GM12801 (cell line): ENCODE measurements around the gene GSTM1.

ENCODE experiments used
- TF ChIP-seq, protein P1 (sequence below): IDR thresholded peaks from one replicate; pipeline ENCODE4 v1.5.1; 2011; ENCODE audit warnings: control low read depth; ENCODE audit not compliant: insufficient read length; ENCODE audit errors: extremely low read depth

The GSTM1 gene

DNA sequence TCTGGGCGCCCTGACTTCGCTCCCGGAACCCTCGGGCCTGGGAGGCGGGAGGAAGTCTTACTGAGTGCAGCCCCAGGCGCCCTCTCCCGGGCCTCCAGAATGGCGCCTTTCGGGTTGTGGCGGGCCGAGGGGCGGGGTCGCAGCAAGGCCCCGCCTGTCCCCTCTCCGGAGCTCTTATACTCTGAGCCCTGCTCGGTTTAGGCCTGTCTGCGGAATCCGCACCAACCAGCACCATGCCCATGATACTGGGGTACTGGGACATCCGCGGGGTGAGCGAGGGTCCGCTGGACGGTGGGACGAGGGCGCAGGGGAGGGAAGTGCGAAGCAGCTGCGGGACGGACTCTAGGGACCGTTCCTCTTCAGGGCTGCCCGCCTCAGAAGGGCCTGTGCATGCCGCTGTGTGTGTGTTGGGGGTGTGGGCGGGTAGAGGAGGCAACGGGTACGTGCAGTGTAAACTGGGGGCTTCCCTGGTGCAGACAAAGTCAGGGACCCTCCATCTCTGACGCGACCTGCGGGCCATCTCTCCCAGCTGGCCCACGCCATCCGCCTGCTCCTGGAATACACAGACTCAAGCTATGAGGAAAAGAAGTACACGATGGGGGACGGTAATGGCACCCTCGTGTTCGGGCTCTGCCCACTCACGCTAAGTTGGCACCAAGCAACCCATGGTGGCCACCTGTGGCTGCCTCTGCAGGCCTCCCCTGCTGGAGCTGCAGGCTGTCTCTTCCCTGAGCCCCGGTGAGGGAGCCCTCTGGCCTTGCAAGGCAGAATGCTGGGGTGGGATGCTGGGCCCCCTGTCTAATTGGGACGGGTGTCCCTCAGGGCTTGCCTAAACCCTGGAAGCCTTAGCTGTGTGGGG, at the start of gene GSTM1:
GSTM1 (plus strand) TSS at position 177 of the 859 bp plus-strand sequence; CDS start at position 234, 57 bp downstream.
- TF ChIP-seq, protein P1, sequence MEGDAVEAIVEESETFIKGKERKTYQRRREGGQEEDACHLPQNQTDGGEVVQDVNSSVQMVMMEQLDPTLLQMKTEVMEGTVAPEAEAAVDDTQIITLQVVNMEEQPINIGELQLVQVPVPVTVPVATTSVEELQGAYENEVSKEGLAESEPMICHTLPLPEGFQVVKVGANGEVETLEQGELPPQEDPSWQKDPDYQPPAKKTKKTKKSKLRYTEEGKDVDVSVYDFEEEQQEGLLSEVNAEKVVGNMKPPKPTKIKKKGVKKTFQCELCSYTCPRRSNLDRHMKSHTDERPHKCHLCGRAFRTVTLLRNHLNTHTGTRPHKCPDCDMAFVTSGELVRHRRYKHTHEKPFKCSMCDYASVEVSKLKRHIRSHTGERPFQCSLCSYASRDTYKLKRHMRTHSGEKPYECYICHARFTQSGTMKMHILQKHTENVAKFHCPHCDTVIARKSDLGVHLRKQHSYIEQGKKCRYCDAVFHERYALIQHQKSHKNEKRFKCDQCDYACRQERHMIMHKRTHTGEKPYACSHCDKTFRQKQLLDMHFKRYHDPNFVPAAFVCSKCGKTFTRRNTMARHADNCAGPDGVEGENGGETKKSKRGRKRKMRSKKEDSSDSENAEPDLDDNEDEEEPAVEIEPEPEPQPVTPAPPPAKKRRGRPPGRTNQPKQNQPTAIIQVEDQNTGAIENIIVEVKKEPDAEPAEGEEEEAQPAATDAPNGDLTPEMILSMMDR = no peak

DNA sequence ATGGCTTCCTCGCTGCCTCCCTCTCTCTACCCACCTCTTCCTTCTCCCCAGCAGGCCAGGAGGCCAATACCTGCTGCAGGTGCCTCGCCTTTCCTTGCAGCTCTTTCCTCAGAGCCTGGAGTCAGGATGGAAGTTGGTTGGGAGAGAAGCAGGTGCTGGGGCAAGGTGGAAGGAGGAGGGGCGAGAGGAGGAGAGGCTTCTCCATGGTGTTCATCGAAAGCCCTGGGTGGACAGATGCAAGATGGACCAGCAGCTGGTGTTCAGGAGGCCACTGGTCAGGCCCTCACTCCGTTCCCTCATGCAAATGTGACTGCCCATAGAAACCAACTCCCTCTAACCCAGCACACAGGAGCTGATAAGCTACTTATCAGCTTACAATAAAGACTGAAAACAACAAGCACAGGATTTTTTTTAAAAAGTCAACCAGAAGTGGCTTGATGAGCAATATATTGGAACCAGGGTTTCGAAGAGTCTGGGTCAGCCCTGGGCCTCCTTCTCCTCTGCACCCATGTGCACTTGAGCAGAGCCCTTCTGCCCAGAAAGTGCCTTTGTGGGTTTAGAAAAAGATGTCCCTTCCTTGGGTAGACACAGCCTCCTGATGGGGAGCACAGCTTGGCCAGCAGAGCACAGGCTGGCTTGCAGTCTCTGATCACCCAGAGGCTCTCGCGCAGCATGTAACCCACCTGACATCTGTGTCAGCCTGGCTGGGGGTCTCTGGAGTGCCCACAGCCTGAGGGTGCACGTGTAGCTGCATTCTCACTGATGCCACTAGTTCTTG, 48.4 kb upstream of the GSTM1 start:
- TF ChIP-seq, protein P1 = no peak

DNA sequence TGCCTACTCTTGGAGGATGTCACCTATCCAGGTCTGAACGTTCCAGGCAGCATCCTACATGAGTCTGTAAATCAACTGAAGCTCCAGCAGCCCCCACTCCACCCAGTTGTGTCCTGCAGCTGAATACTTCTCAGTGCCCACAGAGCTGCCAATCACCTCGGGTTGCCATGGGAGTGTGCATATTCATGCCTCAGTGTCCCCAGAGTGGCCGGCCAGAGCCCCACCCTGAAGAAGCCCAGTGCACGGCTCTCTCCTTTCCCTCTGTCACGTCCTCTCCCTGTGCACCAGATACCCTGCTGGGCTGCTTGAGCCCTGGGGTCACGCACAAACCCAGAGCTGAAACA, 47.8 kb upstream of the GSTM1 start:
- TF ChIP-seq, protein P1 = no peak

DNA sequence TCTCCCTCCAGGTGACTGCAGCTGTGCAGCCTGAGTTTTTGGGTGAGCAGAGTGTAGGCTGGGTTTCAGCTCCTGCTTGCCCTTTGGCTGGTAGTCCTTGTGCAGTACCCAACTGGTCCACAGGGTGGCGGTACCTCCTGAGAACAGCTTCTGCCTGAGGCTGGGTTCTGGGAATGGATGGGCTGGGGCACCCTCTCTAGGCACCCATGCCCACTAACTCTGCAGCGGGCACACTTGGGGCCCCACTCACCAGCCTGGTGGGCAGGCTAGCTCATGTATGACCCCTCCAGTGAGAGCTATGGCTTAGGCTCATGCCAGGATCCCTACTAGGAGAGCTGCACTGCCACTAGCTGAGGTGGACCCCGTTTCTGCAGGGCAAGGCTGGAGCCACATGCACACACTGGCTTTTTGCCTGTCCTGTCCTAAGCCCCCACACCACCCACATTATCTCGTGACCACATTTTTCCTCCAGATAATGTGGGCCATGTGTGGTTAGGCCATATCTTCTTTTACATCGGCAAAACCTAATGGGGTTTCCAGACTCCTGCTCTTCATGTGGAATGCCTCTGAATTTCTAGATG, 47.2 kb upstream of the GSTM1 start:
- TF ChIP-seq, protein P1 = no peak

DNA sequence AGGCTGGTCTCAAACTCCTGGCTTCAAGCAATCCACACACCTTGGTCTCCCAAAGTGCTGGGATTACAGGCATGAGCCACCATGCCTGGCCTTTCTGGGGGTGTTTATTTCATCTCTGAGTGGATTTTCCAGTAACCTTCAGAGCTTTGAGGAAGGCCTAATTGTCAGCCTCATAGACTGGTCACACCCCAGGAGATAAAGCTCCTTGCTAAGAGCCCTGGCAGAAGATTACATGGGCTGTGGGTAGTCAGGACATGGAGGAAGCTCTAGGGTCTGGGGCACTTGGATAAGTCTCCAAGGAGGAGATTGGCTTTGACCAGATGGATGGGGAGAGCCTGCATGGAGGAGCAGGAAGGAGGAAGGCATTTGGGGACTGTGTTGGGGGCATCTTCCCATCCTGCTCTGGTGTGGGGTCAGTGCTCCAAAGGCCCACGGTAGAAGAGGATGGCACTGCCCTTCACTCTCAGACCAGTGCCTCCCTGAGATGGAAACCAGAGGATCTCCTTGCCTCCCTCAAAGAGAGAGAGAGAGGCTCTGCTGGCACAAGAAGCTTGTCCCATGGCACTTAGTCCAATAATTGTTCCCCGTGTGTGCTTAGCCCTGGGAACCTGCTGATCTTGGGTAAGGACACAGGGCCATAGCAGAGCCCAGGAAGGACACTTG, 46.4 kb upstream of the GSTM1 start:
- TF ChIP-seq, protein P1 = no peak

DNA sequence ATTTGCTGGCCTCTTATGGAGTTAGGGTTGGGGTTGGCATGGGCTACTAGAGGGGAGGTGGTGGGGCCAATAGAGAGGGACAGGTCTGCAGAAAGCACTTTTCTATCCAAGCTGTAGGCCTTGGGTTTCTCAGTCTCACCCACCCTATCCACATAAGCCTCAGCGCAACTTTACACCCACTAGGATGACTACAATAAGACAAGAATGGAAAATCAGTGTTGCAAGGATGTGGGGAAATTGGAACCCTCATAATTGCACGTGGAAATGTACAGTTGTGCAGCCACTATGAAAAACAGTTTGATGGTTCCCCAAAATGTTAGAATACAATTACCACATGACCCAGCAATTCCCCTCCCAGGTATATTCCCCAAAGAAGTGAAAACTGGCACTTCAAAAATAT, 45.8 kb upstream of the GSTM1 start:
- TF ChIP-seq, protein P1 = no peak

DNA sequence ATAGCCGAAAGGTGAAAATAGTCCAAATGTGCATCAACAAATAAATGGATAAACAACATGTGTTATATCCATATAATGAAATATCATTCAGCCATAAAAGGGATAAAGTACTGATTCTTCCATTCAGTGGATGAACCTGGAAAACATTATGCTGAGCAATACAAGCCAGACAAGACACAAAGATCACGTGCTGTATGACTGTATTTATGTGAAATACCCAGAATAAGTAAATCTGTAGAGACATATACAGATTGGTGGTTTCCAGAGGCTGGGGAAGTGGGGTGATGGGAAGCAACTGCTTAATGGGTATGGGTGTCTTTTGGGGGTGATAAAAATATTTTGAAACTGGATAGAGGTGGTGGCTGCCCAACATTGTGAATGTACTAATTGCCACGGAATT, 45.0 kb upstream of the GSTM1 start:
- TF ChIP-seq, protein P1 = no peak
